ENCODE data around the gene ZER1.
"Not testable (repeated sequence)": the region's sequence is repeated elsewhere in the genome, so short reads cannot be mapped to it uniquely, and the experiment has no call there.

ZER1 gene

DNA sequence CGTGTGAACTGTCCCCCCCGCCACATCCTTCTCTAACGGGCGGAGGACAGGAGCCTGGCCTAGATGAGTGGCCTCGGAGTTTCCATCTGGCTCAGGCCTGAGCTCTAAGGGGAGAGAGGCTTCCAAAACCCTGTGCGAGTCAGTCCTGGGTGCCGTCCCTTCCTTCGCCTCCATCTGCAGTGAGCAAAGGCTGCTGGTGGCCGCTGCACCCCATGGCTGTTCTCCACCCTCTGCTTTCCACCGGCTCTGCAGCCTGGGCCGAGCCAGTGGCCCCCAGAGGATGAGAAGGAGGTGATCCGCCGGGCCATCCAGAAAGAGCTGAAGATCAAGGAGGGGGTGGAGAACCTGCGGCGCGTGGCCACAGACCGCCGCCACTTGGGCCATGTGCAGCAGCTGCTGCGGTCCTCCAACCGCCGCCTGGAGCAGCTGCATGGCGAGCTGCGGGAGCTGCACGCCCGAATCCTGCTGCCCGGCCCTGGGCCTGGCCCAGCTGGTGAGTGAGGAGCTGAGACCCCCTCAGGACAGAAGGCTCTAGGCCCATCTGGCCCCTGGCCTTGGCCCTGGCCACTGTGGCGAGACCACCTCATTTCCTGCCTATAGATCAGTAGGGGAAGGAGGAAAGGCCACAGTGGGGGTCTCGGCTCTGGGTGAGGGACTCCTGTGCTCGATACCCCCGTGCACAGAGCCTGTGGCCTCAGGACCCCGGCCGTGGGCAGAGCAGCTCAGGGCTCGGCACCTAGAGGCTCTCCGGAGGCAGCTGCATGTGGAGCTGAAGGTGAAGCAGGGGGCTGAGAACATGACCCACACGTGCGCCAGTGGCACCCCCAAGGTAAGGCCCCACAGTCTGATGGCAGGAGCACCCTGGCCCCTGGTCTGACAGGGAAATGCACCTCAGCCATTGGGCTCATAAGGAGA lies 66.4 kb downstream of the ZER1 start:
- TF ChIP-seq, protein P1, sequence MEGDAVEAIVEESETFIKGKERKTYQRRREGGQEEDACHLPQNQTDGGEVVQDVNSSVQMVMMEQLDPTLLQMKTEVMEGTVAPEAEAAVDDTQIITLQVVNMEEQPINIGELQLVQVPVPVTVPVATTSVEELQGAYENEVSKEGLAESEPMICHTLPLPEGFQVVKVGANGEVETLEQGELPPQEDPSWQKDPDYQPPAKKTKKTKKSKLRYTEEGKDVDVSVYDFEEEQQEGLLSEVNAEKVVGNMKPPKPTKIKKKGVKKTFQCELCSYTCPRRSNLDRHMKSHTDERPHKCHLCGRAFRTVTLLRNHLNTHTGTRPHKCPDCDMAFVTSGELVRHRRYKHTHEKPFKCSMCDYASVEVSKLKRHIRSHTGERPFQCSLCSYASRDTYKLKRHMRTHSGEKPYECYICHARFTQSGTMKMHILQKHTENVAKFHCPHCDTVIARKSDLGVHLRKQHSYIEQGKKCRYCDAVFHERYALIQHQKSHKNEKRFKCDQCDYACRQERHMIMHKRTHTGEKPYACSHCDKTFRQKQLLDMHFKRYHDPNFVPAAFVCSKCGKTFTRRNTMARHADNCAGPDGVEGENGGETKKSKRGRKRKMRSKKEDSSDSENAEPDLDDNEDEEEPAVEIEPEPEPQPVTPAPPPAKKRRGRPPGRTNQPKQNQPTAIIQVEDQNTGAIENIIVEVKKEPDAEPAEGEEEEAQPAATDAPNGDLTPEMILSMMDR (IDR thresholded peaks at IDR 0.05; ENCODE audit: borderline replicate concordance, control extremely low read depth, extremely low read depth, insufficient read depth, missing control alignments), result no peak
- peak; percentile 16 for DNase-seq (ENCODE audit: low spot score)
- in situ Hi-C loops (cut with MboI; ENCODE audit: low sequenced_read_pairs, unreplicated experiment), result no loop called here

DNA sequence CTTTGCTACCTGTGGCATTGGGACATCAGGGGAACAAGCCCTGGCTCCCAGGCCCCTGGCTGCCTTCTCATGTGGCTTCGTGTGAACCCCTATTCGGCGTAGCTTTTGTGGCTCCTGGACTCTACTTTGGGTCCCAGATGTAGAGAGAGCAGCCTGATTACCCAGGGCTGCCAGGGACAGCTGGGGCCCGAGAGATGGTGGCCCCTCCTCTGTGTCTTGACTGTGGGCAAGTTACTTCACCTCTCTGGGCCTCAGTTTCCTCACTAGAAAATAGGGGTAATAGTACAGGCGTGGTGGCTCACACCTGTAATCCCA lies 67.4 kb downstream of the ZER1 start:
- DNase-seq (ENCODE audit: low spot score), result no peak
- in situ Hi-C loops (cut with MboI; ENCODE audit: low sequenced_read_pairs, unreplicated experiment), result no loop called here
- TF ChIP-seq, protein P1 (IDR thresholded peaks at IDR 0.05; ENCODE audit: borderline replicate concordance, control extremely low read depth, extremely low read depth, insufficient read depth, missing control alignments), result no peak

DNA sequence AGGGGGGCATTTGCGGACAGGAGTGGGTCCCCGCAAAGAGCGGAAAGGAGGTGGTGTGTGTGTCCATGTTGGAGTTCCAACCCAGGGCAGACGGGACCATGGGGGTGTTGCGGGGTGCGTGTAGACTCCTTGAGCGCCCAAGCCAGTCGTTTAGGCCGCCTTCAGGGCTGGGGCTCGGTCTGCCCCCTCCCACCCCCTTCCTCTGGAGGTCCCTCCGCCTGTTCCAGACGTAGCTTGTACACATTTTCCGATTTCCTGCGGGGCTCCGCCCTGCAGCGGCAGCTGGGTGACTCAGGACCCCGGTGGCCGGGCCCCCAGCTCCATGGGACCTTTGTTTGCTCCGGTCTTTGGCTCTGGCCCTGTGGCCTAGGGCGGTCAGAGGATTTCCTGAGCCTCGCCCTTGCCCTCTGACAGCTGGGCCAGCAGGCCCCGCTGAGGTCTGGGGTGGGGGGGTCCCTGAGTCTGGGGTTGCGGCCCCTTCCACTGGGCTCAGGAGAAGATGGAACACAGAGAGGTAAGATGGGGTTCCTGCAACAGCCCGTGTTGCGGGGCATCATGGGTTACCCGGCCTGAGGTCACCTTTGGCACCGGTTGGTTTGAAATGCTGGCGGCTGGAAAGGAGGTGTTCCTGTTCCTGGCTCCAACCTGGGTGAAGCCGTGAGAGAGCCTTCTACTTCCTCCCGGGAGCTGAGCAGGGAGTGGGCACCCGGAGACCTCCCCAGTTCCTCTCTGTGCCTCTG lies 67.9 kb downstream of the ZER1 start:
- in situ Hi-C loops (cut with MboI; ENCODE audit: low sequenced_read_pairs, unreplicated experiment), result no loop called here
- TF ChIP-seq, protein P1 (IDR thresholded peaks at IDR 0.05; ENCODE audit: borderline replicate concordance, control extremely low read depth, extremely low read depth, insufficient read depth, missing control alignments), result no peak
- DNase-seq (ENCODE audit: low spot score), result peak; percentile 53

DNA sequence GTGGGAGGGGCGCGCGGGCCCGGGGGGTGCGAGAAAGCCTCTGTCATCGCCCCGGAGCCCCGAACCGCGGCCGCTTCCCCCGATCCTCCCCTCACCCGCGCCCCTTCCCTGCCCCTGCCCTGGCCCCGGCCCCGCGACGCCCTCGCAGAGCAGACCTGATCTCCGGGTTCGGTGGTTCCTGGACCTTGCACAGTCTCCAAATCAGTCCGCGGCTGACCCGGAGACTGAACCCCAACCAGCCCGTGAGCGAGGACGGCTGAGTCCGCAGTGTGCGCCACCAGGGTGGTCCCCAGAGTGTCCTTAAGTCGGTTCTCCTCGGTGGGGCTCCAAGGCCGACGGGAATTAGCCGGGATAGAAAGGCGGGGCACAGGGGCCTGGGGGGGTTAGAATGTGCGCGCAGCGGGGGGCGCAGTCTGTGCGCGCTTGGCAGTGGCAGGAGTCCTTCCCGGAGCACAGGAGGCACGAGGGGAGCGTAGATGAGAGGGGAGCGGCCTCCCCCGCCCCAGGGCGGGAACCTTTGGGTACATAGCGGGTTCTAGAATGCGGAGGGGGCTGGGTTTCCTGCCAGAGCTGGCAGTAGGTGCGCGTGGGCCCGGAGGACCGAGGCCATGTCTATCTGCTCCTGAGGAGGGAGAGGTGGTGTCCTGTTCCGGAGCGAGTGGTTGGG lies 68.6 kb downstream of the ZER1 start:
- DNase-seq (ENCODE audit: low spot score), result peak; percentile 75
- in situ Hi-C loops (cut with MboI; ENCODE audit: low sequenced_read_pairs, unreplicated experiment), result no loop called here
- TF ChIP-seq, protein P1 (IDR thresholded peaks at IDR 0.05; ENCODE audit: borderline replicate concordance, control extremely low read depth, extremely low read depth, insufficient read depth, missing control alignments), result no peak

DNA sequence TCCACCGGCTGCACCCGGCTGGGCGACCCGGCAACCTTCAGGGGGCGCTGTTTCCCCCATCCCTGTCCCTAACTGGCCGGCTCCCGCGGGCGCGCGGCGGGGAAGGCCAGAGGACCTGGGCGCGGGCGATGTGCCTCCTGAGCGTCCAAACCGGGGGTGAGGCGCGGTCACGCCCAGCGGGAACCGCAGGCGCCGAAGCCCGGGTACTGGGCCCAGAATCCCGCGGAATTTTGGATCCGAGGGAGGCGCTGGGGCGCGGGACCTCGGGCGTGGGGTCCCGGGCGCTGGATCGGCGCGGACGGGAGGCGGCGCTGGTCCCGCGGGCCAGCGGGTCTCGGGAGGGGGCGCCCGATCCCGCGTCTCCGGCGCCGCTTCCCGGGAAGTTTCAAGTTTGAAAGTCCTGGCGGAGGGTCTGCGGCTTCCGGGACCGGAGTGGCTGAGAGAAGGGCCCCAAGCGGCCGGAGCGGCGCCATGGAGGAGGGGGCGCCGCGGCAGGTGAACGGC lies 69.2 kb downstream of the ZER1 start, which contains the start of gene PKN3:
Gene PKN3, plus strand, starts transcription at position 59 of the 504 bp plus-strand sequence. Its CDS starts 413 bp downstream, at position 472.
- DNase-seq (ENCODE audit: low spot score), result peak; percentile 97
- TF ChIP-seq, protein P1 (IDR thresholded peaks at IDR 0.05; ENCODE audit: borderline replicate concordance, control extremely low read depth, extremely low read depth, insufficient read depth, missing control alignments), result peak; percentile 94
- in situ Hi-C loops (cut with MboI; ENCODE audit: low sequenced_read_pairs, unreplicated experiment), result no loop called here

DNA sequence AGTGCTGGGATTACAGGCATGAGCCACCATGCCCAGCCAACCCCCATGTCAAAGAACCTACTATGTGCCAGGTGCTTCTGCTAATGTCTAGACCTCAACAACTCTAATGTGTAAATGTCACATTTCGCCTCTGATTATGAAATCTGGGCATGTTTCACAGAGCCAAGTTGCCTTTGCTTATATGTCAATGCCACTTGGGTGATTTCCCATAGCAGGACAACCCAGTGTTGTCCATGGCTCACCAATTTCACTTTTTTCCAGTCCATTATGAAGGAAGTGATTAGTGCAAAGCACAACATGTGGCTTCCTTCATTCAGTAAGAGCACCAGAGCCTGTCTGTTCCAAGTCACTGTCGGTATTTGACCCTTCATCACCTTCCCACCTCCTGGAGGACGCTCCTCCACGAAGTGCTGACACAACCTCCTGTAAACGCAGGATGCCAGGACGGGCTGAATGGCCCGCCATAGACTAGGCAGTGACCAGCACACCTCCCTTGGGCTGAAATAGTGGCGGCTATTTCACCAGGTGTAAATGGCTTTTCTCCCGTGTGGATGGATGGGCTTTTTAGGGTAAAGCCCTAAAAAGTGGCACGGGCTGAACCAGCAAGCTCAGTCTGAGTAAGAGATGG lies 70.4 kb downstream of the ZER1 start:
- DNase-seq (ENCODE audit: low spot score), result peak; percentile 12

DNA sequence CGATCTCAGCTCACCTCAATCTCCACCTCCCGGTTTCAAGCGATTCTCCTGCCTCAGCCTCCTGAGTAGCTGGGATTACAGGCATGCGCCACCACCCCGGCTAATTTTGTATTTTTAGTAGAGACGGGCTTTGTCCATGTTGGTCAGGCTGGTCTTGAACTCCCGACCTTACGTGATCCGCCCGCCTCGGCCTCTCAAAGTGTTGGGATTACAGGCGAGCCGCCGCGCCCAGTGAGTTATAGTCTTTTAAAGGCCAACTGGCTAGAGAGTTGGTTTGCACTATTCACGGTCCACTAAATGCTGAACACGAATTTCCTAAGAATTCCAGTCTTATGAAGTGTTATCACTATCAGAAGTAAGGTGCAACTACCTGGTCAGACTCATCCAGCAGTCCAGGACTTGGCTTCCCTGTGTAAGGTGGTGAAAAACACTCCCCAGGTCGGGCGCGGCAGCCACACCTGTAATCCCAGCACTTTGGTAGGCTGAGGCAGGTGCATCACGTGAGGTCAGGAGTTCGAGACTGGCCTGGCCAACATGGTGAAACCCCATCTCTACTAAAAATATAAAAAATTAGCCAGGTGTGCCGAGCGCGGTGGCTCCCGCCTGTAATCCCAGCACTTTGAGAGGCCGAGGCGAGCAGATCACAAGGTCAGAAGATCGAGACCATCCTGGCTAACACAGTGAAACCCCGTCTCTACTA lies 72.5 kb downstream of the ZER1 start:
- DNase-seq (ENCODE audit: low spot score); in situ Hi-C loops (cut with MboI; ENCODE audit: low sequenced_read_pairs, unreplicated experiment): not testable (repeated sequence)

More for the DNA sequence above, 70.4 kb downstream of the ZER1 start:
- in situ Hi-C loops (cut with MboI; ENCODE audit: low sequenced_read_pairs, unreplicated experiment), result no loop called here
- TF ChIP-seq, protein P1 (IDR thresholded peaks at IDR 0.05; ENCODE audit: borderline replicate concordance, control extremely low read depth, extremely low read depth, insufficient read depth, missing control alignments), result no peak
